IMR-90 (cell line): ENCODE results near the gene TNFRSF1A. TPM values are rescaled to one million over a fixed set of nuclear protein-coding genes. Genes with fewer than 3 reads are reported as not detected.
"Not testable (repeated sequence)": the region's sequence is repeated elsewhere in the genome, so short reads cannot be mapped to it uniquely, and the experiment has no call there.

ENCODE experiments used
- ATAC-seq: fragments of 200-7000 bp; cut with Tn5 transposase; 2 replicates; pipeline ENCODE4 v1.9.1; 2020; ENCODE audit warnings: low read depth, mild to moderate bottlenecking, moderate library complexity
- BruUV-seq: library from RNA; stranded (reverse); fragments of 400-500 nt; replicated peaks from 2 replicates; lab custom pipeline; 2021; lab: Mats Ljungman, UMichigan
- CTCF ChIA-PET: fragments of 300-600 bp; formaldehyde crosslinking; extraction: SDS; loops from one replicate; lab custom pipeline; 2021; ENCODE audit warnings: antibody characterized with exemption; lab: Yijun Ruan, JAX
- POLR2A ChIA-PET: fragments of 300-600 bp; sonication (Branson Sonifier 250); formaldehyde crosslinking; loops from one replicate; lab custom pipeline; 2022; ENCODE audit warnings: antibody characterized with exemption; ENCODE audit not compliant: unreplicated experiment; lab: Charles Lee
- DNase-seq: peaks from one replicate; pipeline ENCODE4 v3.0.0; 2013
- H2AFZ ChIP-seq: replicated peaks from 2 replicates; pipeline ENCODE3; 2013; ENCODE audit warnings: low read length, mild to moderate bottlenecking; ENCODE audit not compliant: poor library complexity
- H2AK5ac ChIP-seq: 2 replicates; pipeline ENCODE4 v1.6.1; 2013; ENCODE audit warnings: low read depth, low read length, inconsistent platforms
- H2AK9ac ChIP-seq: replicated peaks from 2 replicates; pipeline ENCODE3; 2013; ENCODE audit warnings: mild to moderate bottlenecking, low read depth, low read length, moderate library complexity; ENCODE audit not compliant: poor library complexity
- H2BK120ac ChIP-seq: 2 replicates; pipeline ENCODE4 v1.6.1; 2013; ENCODE audit warnings: low read depth, low read length, inconsistent platforms
- H2BK15ac ChIP-seq: 3 replicates; pipeline ENCODE4 v1.6.1; 2013; ENCODE audit warnings: low read depth, low read length, inconsistent platforms
- H2BK20ac ChIP-seq: 2 replicates; pipeline ENCODE4 v1.6.1; 2013; ENCODE audit warnings: low read depth, mild to moderate bottlenecking, inconsistent platforms, low read length, moderate library complexity
- H2BK5ac ChIP-seq: 2 replicates; pipeline ENCODE4 v1.6.1; 2013; ENCODE audit warnings: mild to moderate bottlenecking, low read depth, low read length, inconsistent platforms; ENCODE audit not compliant: poor library complexity, severe bottlenecking
- H3K14ac ChIP-seq: replicated peaks from 2 replicates; pipeline ENCODE4 v1.6.1; 2013; ENCODE audit warnings: low read depth, low read length, inconsistent platforms
- H3K18ac ChIP-seq: 2 replicates; pipeline ENCODE4 v1.6.1; 2013; ENCODE audit warnings: low read depth, low read length, control low read depth
- H3K23ac ChIP-seq: 2 replicates; pipeline ENCODE4 v1.6.1; 2013; ENCODE audit warnings: low read depth, low read length, inconsistent platforms
- H3K27ac ChIP-seq: 2 replicates; pipeline ENCODE4 v1.5.1; 2013; ENCODE audit warnings: mild to moderate bottlenecking, control low read depth, low read length; ENCODE audit not compliant: insufficient read depth
- H3K27me3 ChIP-seq: 2 replicates; pipeline ENCODE4 v1.6.1; 2013; ENCODE audit warnings: low read length; ENCODE audit not compliant: control insufficient read depth, insufficient read depth
- H3K36me3 ChIP-seq: 2 replicates; pipeline ENCODE4 v1.6.1; 2013; ENCODE audit warnings: low read length, mixed read lengths; ENCODE audit not compliant: control insufficient read depth, insufficient read depth
- H3K4ac ChIP-seq: 2 replicates; pipeline ENCODE4 v1.6.1; 2013; ENCODE audit warnings: low read depth, low read length, inconsistent platforms
- H3K4me1 ChIP-seq: 2 replicates; pipeline ENCODE4 v1.6.1; 2013; ENCODE audit warnings: low read length, mixed read lengths; ENCODE audit not compliant: control insufficient read depth, insufficient read depth
- H3K4me2 ChIP-seq: 2 replicates; pipeline ENCODE4 v1.6.1; 2013; ENCODE audit warnings: low read depth, mild to moderate bottlenecking, control low read depth, low read length, moderate library complexity
- H3K4me3 ChIP-seq: 2 replicates; pipeline ENCODE4 v1.5.1; 2013; ENCODE audit warnings: low read depth, mild to moderate bottlenecking, control low read depth, low read length, moderate library complexity; ENCODE audit not compliant: insufficient read depth
- H3K56ac ChIP-seq: 2 replicates; pipeline ENCODE4 v1.6.1; 2013; ENCODE audit warnings: low read length, inconsistent platforms; ENCODE audit not compliant: insufficient read depth; ENCODE audit errors: extremely low read depth
- H3K79me1 ChIP-seq, 2 experiments: 2 replicates each; pipeline ENCODE4 v1.6.1; 2013; ENCODE audit warnings: low read length in 2 of 2, inconsistent platforms in 1 of 2, low read depth in 1 of 2
- H3K9ac ChIP-seq: 2 replicates; pipeline ENCODE4 v1.6.1; 2013; ENCODE audit warnings: low read depth, low read length, control low read depth
- H3K9me1 ChIP-seq: 2 replicates; pipeline ENCODE4 v1.6.1; 2013; ENCODE audit warnings: low read length, inconsistent platforms; ENCODE audit not compliant: insufficient read depth
- H3K9me3 ChIP-seq: 2 replicates; pipeline ENCODE4 v1.6.1; 2013; ENCODE audit warnings: low read length; ENCODE audit not compliant: control insufficient read depth, insufficient read depth
- H4K20me1 ChIP-seq: 2 replicates; pipeline ENCODE4 v1.6.1; 2013; ENCODE audit warnings: low read length, inconsistent platforms; ENCODE audit not compliant: insufficient read depth
- H4K5ac ChIP-seq: 2 replicates; pipeline ENCODE4 v1.6.1; 2013; ENCODE audit warnings: mild to moderate bottlenecking, low read depth, low read length, control low read depth
- H4K8ac ChIP-seq, 2 experiments: 2 replicates each; pipeline ENCODE4 v1.6.1; 2013; ENCODE audit warnings: low read depth in 2 of 2, low read length in 2 of 2, control low read depth in 1 of 2, inconsistent platforms in 1 of 2
- H4K91ac ChIP-seq: 2 replicates; pipeline ENCODE4 v1.6.1; 2013; ENCODE audit warnings: low read depth, low read length, inconsistent platforms; ENCODE audit not compliant: insufficient read depth
- CEBPB ChIP-seq: IDR thresholded peaks from 2 replicates; pipeline ENCODE4 v1.6.1; 2012; ENCODE audit warnings: low read depth, low read length, improper control_type of control experiment
- FOS ChIP-seq: fragments of 150-350 bp; IDR thresholded peaks from 2 replicates; pipeline ENCODE4 v1.6.1; 2016; ENCODE audit warnings: low read depth, low read length
- WGBS, 2 experiments: methylation state at CpG; one replicate each; pipeline versions ENCODE4 v1.1.5 to v1.1.7; 2013; ENCODE audit warnings: missing lambda C conversion rate in 2 of 2; ENCODE audit not compliant: insufficient read length in 1 of 2; ENCODE audit errors: extremely low coverage in 2 of 2; 5-methylcytosine and 5-hydroxymethylcytosine counted together
- dilution Hi-C: fragments of 300-500 bp; cut with HindIII; formaldehyde crosslinking; loops from one replicate; pipeline ENCODE4 v1.14.3; 2018; ENCODE audit warnings: low sequenced_read_pairs; ENCODE audit not compliant: unreplicated experiment
- in situ Hi-C: fragments of 300-500 bp; cut with MboI; formaldehyde crosslinking; loops from 3 replicates; pipeline ENCODE4 v1.14.3; 2019; ENCODE audit warnings: low sequenced_read_pairs, inconsistent platforms, mixed read lengths
- intact Hi-C: fragments of 100-400 bp; cut with micrococcal nuclease; formaldehyde crosslinking; loops from 2 replicates; pipeline ENCODE4 v1.10.0; 2022
- polyA plus RNA-seq, 3 experiments: library from polyadenylated mRNA; depleted of rRNA; stranded (reverse); fragments of >200 nt; gene quantifications; 2 replicates each; pipeline ENCODE4 v1.2.3, GENCODE V29; 2012; ENCODE audit warnings: low replicate concordance in 1 of 3
- total RNA-seq: library from RNA; depleted of rRNA; stranded (reverse); fragments of >200 nt; gene quantifications from 2 replicates; pipeline ENCODE4 v1.2.3, GENCODE V29; 2012
- TF ChIP-seq, protein P1 (sequence below): fragments of 150-350 bp; IDR thresholded peaks from 2 replicates; pipeline ENCODE4 v1.6.1; 2016; ENCODE audit warnings: low read depth, mild to moderate bottlenecking, low read length, moderate library complexity, borderline replicate concordance

Gene TNFRSF1A
- total and polyA plus RNA-seq, 2 of the 4 experiments (the other 2 are of a cell fraction) = 79.6 to 136 TPM

- H3K4me2 ChIP-seq = peak overlapping the region; percentile 70; the same call in 1 of the 2 replicates
- H2AFZ ChIP-seq = no peak overlapping the region
- peak overlapping the region; percentile 70 for H2BK5ac ChIP-seq
- dilution Hi-C loops = no loop called here
- no peak overlapping the region for H3K14ac ChIP-seq
- no peaks in the 10 kb centered on the region for H3K36me3 ChIP-seq
- no peak overlapping the region for H2AK9ac ChIP-seq
- no peak overlapping the region for H3K4ac ChIP-seq
- no peak overlapping the region for H3K56ac ChIP-seq
- no peak overlapping the region for H2BK120ac ChIP-seq
- WGBS, 2 experiments = no CpG with 5 or more reads among the region's 2 CpGs
- H4K5ac ChIP-seq = peak overlapping the region; percentile 77; the same call in 1 of the 2 replicates
- H2AK5ac ChIP-seq = no peak overlapping the region
- BruUV-seq = no TSS peak
- DNase-seq (peak; percentile 82), ATAC-seq (peak; percentile 48)
- H3K23ac ChIP-seq = no peak overlapping the region
- H2BK15ac ChIP-seq = no peak overlapping the region
- no peak overlapping the region for H3K4me3 ChIP-seq
- H4K20me1 ChIP-seq = no peaks in the 10 kb centered on the region
- H4K91ac ChIP-seq = no peak overlapping the region
- in situ Hi-C loops = loop anchor here (25.0 kb wide), 1 partner anchor 830 kb away; no protein-coding TSS in a partner anchor
- no peaks in the 10 kb centered on the region for H3K27me3 ChIP-seq
- intact Hi-C loops = no loop called here
- peak overlapping the region; percentile 94 for H3K18ac ChIP-seq
- peaks cover 26% of the 10 kb centered on the region for H3K4me1 ChIP-seq
- TF ChIP-seq CEBPB = peak; percentile 97
- TF ChIP-seq, protein P1, sequence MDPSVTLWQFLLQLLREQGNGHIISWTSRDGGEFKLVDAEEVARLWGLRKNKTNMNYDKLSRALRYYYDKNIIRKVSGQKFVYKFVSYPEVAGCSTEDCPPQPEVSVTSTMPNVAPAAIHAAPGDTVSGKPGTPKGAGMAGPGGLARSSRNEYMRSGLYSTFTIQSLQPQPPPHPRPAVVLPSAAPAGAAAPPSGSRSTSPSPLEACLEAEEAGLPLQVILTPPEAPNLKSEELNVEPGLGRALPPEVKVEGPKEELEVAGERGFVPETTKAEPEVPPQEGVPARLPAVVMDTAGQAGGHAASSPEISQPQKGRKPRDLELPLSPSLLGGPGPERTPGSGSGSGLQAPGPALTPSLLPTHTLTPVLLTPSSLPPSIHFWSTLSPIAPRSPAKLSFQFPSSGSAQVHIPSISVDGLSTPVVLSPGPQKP = no peak
- peak; percentile 47; the same call in 1 of the 2 replicates for TF ChIP-seq FOS
- no peak overlapping the region for H3K27ac ChIP-seq
- ChIA-PET POLR2A (no interaction called here), CTCF (no interaction called here)
- no peak overlapping the region for H4K8ac ChIP-seq
- no peaks in the 10 kb centered on the region; a peak in 1 of 4 replicates for H3K79me1 ChIP-seq
- no peak overlapping the region for H2BK20ac ChIP-seq
- peaks cover 8% of the 10 kb centered on the region; the same call in 1 of the 2 replicates for H3K9me1 ChIP-seq
- H3K9ac ChIP-seq = no peak overlapping the region
- H3K9me3 ChIP-seq = no peaks in the 10 kb centered on the region
Measured at GRCh38 chr12:6292606-6293005, 49.3 kb downstream of the TNFRSF1A start.

DNA sequence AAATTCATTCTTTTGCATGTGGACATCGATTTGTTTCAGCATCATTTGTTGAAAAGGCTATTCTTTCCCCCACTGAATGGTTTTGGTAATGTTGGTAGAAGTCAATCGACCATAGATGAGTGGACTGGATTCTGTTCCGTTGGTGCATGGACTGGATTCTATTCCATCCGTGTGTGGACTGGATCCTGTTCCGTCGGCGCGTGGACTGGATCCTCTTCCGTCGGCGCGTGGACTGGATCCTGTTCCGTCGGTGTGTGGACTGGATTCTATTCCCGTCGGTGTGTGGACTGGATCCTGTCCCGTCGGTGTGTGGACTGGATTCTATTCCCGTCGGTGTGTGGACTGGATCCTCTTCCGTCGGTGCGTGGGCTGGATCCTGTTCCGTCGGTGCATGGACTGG is 52.0 kb downstream of the TNFRSF1A start:
- CTCF ChIA-PET = not testable (repeated sequence)

More for the DNA sequence above, 52.0 kb downstream of the TNFRSF1A start:
- H2AFZ ChIP-seq, H3K9me3 ChIP-seq, H3K4me3 ChIP-seq, H4K91ac ChIP-seq, dilution Hi-C loops, H2BK20ac ChIP-seq, BruUV-seq, POLR2A ChIA-PET, H3K9ac ChIP-seq, H2AK5ac ChIP-seq, H2AK9ac ChIP-seq, H4K20me1 ChIP-seq, H3K9me1 ChIP-seq, H3K23ac ChIP-seq, H3K27ac ChIP-seq, H4K5ac ChIP-seq, H3K56ac ChIP-seq, H3K18ac ChIP-seq, H2BK15ac ChIP-seq, DNase-seq, H3K4ac ChIP-seq, H3K14ac ChIP-seq, H3K79me1 ChIP-seq, ATAC-seq, H2BK5ac ChIP-seq, H2BK120ac ChIP-seq, H3K36me3 ChIP-seq, H3K27me3 ChIP-seq, H4K8ac ChIP-seq, H3K4me2 ChIP-seq: not testable (repeated sequence)
- intact Hi-C loops (loop anchor here (10.0 kb wide), 1 partner anchor 785 kb away; no protein-coding TSS in a partner anchor), in situ Hi-C loops (loop anchor here (5.0 to 25.0 kb wide), 2 partner anchors 303 to 828 kb away; no protein-coding TSS in a partner anchor)
- 92% methylated on average over 2 of the region's 25 CpGs; no CpG with 5 or more reads in 1 of the 2 experiments for WGBS, 2 experiments
- H3K4me1 ChIP-seq = peaks cover 15% of the 10 kb centered on the region
